GM19463 (cell line): Measurements from ENCODE around the gene GRM2.

ENCODE experiments used
- ATAC-seq: cut with Tn5 transposase; IDR thresholded peaks from one replicate; pipeline ENCODE4 v1.9.1; 2021; ENCODE audit warnings: mild to moderate bottlenecking, moderate library complexity; ENCODE audit not compliant: unreplicated experiment

GRM2 gene

GRCh38 chr3:51706788-51707731 lies at the start of gene GRM2:
Gene GRM2 (plus strand): TSS chr3:51707068. CDS start chr3:51708984, 1,916 bp downstream.
- no peak for ATAC-seq

GRCh38 chr3:51657234-51657633 lies 49.6 kb upstream of the GRM2 start:
- no peak for ATAC-seq

DNA sequence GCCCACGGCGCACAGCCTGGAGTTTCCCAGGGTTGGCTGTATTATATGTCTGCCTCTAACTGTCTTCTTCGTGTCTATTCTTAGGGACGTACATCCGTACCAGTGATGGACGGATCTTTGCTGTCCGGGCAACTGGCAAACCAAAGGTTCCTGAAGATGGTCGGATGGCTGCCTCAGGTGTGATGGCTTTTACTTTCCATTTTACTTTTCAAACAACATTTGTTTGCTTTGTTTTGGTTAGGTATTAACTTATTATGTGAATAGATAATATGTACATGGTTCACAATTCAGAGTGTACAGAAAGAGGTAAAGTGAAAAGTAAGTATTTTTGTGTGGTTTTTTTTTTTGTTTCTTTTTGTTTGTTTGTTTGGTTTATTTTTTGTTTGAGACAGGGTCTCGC lies 46.9 kb upstream of the GRM2 start:
- ATAC-seq = no peak

DNA sequence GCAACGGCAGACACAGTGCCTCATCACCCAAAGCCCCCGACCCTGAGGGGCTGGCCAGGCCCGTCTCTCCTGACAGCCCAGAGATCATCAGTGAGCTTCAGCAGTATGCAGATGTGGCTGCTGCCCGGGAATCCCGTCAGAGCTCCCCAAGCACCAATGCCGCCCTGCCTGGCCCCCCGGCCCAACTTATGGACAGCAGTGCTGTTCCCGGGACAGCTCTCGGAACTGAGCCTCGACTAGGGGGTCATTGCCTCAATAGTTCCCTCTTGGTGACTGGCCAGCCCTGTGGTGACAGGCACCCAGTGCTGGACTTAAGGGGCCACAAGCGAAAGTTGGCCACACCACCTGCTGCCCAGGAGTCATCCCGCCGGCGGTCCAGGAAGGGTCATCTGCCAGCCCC lies 44.4 kb upstream of the GRM2 start:
- no peak for ATAC-seq

DNA sequence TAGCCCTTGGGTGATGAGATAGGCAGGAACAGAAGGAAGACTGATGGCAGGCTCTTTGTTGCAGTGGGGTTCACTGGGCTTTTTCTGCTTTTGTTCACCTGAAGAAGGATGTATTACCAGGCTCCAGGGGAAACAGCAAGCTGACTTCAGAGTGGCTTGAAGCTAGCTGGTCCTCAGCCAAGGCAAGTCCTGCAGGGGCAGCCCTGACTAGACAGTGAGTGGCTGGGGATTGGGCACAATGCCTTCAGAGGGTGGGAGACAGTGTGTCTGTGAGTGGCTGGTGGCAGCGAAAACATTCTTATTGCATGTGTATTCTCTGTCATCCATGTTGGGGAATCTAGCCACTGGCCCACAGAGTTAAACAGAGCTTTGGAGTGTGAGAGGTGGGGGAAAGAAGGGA lies 38.1 kb upstream of the GRM2 start:
- ATAC-seq = no peak

- no peak for ATAC-seq
Observed at GRCh38 chr3:51669241-51670052, 37.4 kb upstream of the GRM2 start.

- no peak for ATAC-seq
Observed at GRCh38 chr3:51670053-51670822, 36.6 kb upstream of the GRM2 start.

DNA sequence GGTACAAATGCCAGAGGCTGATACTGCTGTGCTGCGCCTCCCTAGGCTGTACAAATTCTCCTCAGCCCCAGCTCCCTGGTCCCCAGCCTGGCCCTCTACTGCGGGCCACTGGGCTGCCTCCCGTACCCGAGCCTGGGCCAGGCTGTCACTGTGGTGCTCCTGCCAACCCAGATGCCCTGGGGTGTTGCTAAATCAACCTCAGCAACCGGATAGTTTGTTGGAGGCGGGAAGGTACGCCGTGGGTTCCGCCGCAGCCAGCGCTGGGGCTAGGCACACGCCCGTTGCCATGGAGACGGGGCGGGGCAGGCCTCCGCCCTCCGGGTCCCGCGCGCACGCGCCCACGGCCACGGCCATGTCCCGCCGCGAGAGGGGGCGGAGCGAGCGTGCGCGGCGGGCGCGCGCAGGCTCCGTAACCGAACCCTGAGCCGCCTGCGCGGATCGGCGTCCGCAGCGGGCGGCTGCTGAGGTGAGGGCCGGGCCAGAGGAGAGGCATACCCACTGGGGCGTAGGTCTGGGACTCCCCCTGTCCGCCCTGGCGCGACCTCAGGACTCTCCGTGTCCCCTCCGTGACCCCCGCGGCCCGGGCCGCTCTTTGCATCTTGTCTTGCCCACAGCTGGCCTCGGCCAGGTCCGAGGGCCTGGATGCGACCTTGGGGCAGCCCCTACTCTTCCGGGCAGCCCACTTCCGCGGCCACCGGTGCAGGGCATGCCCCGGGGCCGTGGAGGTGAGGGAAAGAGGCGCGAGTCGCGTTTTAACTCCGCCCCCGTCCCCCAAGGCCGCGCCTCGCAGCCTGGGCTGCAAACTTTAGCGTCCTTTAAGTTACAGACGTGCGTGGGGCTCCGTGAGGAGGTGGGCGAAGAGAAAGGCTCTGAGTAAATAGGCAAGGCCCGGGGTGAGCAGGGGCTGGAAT lies 35.8 kb upstream of the GRM2 start, which contains the start of gene TEX264:
Gene TEX264 (plus strand): TSS at position 430 of the 911 bp plus-strand sequence. CDS start 3,053 bp downstream, outside the sequence.
- ATAC-seq = peak; percentile 71

- peak; percentile 35 for ATAC-seq
Observed at GRCh38 chr3:51671734-51672475, 35.0 kb upstream of the GRM2 start.

- ATAC-seq = no peak
Observed at GRCh38 chr3:51673181-51673801, 33.6 kb upstream of the GRM2 start.

DNA sequence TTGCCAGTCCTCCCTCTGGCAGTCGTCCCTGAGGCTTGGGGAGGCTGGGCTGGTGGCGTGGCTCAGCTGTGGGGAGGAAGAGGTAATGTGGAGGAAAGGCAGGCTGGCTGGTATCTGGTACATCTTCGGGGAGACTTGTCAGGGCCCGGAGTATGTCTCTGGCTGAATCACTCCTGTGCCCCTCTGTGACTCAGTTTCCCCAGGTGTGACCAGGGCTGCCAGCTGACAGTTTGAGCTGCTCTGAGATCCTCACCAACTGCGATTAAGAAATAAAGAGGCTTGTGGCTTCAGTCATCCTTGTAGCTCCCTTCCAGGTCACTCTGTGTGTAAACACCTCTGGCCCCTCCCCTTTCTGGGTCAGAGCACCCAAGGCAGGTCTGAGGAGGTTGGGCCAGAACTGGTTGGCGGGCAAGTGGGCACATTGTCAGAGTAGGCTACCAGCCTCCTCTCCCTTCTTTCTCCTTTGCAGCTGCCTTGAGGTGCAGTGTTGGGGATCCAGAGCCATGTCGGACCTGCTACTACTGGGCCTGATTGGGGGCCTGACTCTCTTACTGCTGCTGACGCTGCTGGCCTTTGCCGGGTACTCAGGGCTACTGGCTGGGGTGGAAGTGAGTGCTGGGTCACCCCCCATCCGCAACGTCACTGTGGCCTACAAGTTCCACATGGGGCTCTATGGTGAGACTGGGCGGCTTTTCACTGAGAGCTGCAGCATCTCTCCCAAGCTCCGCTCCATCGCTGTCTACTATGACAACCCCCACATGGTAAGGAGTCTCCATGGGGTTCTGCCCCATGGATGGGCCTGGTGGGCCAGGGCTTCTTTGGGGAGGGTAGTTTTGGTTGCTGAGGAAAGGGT lies 32.8 kb upstream of the GRM2 start:
- no peak for ATAC-seq

GRCh38 chr3:51675201-51675611 lies 31.7 kb upstream of the GRM2 start:
- no peak for ATAC-seq

DNA sequence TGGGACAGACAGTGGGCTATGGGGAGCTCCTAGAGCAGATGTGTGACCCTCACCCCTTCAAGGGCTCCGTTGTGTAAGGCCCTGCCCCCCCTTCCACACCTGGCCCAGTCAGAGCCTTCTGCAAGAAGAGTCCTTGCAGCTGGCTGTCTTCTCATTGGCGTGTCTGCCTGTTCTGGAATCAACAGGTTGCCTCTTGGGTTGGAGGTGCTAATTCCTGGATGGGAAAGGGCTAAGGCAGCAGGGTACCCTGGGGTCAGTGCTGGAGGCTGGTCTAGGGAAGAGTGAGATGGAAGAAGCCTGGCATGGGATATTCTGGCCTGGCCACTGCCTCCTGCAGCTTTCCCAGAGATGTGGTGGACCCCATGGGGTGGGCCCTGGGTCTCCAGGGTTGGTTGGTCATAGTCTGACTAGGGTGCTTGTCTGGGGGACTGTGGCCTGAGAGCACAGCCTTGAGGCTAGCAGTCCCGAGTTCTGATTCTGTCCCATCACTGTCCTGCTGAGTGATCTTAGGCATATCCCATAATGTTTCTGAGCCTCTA lies 30.7 kb upstream of the GRM2 start:
- ATAC-seq = no peak

GRCh38 chr3:51677358-51677757 lies 29.5 kb upstream of the GRM2 start:
- no peak for ATAC-seq

GRCh38 chr3:51678186-51678585 lies 28.7 kb upstream of the GRM2 start:
- ATAC-seq = no peak

GRCh38 chr3:51678641-51679040 lies 28.2 kb upstream of the GRM2 start:
- no peak for ATAC-seq

DNA sequence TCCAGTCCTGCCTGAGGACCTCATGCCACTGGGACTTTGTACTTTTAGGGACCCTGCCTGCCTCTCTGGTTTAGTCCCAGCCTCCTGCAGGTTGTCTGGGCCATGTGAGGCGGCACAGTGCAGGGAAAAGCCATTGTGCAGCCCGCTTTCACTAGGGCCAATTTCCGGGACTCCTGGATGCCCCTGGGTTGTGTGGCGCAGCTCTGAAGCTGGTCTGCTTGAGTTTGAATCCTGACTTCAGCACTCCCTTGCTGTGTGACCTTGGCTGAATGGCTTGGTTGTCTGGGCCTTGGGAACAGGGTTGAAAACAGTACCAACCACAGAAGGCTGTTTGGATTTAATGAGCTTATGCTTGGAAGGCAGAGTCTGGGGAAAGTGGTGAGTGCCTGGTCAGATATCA lies 27.6 kb upstream of the GRM2 start:
- ATAC-seq = no peak

- ATAC-seq = no peak
Observed at GRCh38 chr3:51679777-51680176, 27.1 kb upstream of the GRM2 start.
